IMR-90 (cell line): ENCODE data around the gene NDUFV3.
"Not testable (repeated sequence)": the region's sequence is repeated elsewhere in the genome, so short reads cannot be mapped to it uniquely, and the experiment has no call there.

Source experiments
- BHLHE40 ChIP-seq: fragments of 150-350 bp; IDR thresholded peaks from 2 replicates; pipeline ENCODE4 v1.6.1; 2016; ENCODE audit warnings: mild to moderate bottlenecking, low read depth, low read length
- CEBPB ChIP-seq: IDR thresholded peaks from 2 replicates; pipeline ENCODE4 v1.6.1; 2012; ENCODE audit warnings: low read depth, low read length, improper control_type of control experiment
- CTCF ChIP-seq: conservative IDR thresholded peaks from 2 replicates; pipeline ENCODE4 v1.5.1; 2012; ENCODE audit warnings: mild to moderate bottlenecking, low read depth, low read length, improper control_type of control experiment
- ELK1 ChIP-seq: fragments of 150-350 bp; IDR thresholded peaks from 2 replicates; pipeline ENCODE4 v1.6.1; 2016; ENCODE audit warnings: low read depth, mild to moderate bottlenecking, low read length, moderate library complexity, borderline replicate concordance
- FOS ChIP-seq: fragments of 150-350 bp; IDR thresholded peaks from 2 replicates; pipeline ENCODE4 v1.6.1; 2016; ENCODE audit warnings: low read depth, low read length
- MAZ ChIP-seq: IDR thresholded peaks from 2 replicates; pipeline ENCODE4 v1.6.1; 2012; ENCODE audit warnings: low read depth, mild to moderate bottlenecking, low read length, improper control_type of control experiment, moderate library complexity, borderline replicate concordance
- MXI1 ChIP-seq: IDR thresholded peaks from 2 replicates; pipeline ENCODE4 v1.6.1; 2012; ENCODE audit warnings: low read depth, mild to moderate bottlenecking, low read length, moderate library complexity, borderline replicate concordance
- NFE2L2 ChIP-seq: fragments of 150-350 bp; IDR thresholded peaks from 2 replicates; pipeline ENCODE4 v1.6.1; 2016; ENCODE audit warnings: low read depth, mild to moderate bottlenecking, low read length
- POLR2A ChIP-seq: IDR thresholded peaks from 2 replicates; pipeline ENCODE4 v1.6.1; 2012; ENCODE audit warnings: mild to moderate bottlenecking, low read depth, low read length
- RCOR1 ChIP-seq: IDR thresholded peaks from 2 replicates; pipeline ENCODE4 v1.6.1; 2012; ENCODE audit warnings: mild to moderate bottlenecking, low read length, improper control_type of control experiment; ENCODE audit not compliant: insufficient replicate concordance
- RFX5 ChIP-seq: IDR thresholded peaks from 2 replicates; pipeline ENCODE4 v1.8.0; 2012; ENCODE audit warnings: low read depth, mild to moderate bottlenecking, low read length, moderate library complexity
- USF2 ChIP-seq: fragments of 150-350 bp; IDR thresholded peaks from 2 replicates; pipeline ENCODE4 v1.6.1; 2017; ENCODE audit warnings: mild to moderate bottlenecking, antibody characterized with exemption, low read length, low read depth

GRCh38 chr21:42936360-42936759, 43.3 kb downstream of the NDUFV3 start:
- TF ChIP-seq CTCF, POLR2A, CEBPB, RCOR1, NFE2L2, RFX5, FOS, USF2, BHLHE40, ELK1, MXI1, MAZ: not testable (repeated sequence)
